DND-41 (cell line): ENCODE data around the gene UBE3B.

Source experiments
- ATAC-seq: fragments of 200-7000 bp; cut with Tn5 transposase; 3 replicates; pipeline ENCODE4 v1.9.1; 2021; ENCODE audit warnings: low read depth; ENCODE audit not compliant: insufficient read depth
- DNase-seq: peaks from one replicate; pipeline ENCODE4 v3.0.0-alpha.2; 2020
- H2AFZ ChIP-seq: 2 replicates; pipeline ENCODE4 v1.6.0; 2012; ENCODE audit warnings: low read depth, low read length
- H3K27ac ChIP-seq: 2 replicates; pipeline ENCODE4 v1.5.1; 2012; ENCODE audit warnings: low read length, inconsistent platforms
- H3K27me3 ChIP-seq: fragments of 200-600 bp; sonication (generic); 2 replicates; pipeline ENCODE4 v1.6.0; 2012; ENCODE audit warnings: low read length, mild to moderate bottlenecking, inconsistent platforms; ENCODE audit not compliant: insufficient read depth, poor library complexity
- H3K36me3 ChIP-seq: 2 replicates; pipeline ENCODE4 v1.5.1; 2012; ENCODE audit warnings: low read length, inconsistent platforms; ENCODE audit not compliant: insufficient read depth
- H3K4me1 ChIP-seq: 2 replicates; pipeline ENCODE4 v1.5.1; 2012; ENCODE audit warnings: mild to moderate bottlenecking, low read length; ENCODE audit not compliant: insufficient read depth
- H3K4me2 ChIP-seq: 2 replicates; pipeline ENCODE4 v1.6.0; 2012; ENCODE audit warnings: mild to moderate bottlenecking, moderate library complexity, low read length, inconsistent platforms; ENCODE audit not compliant: insufficient read depth
- H3K4me3 ChIP-seq, 2 experiments: fragments of 200-600 bp in 1 of 2; shearing (Covaris generic) in 1 of 2; 2 replicates each; pipeline ENCODE4 v1.5.1; 2012 to 2016; ENCODE audit warnings: inconsistent platforms in 2 of 2, low read length in 2 of 2, mild to moderate bottlenecking in 2 of 2, low read depth in 1 of 2, moderate library complexity in 1 of 2
- H3K79me2 ChIP-seq: 2 replicates; pipeline ENCODE4 v1.6.0; 2012; ENCODE audit warnings: low read length, inconsistent platforms; ENCODE audit not compliant: insufficient read depth
- H3K9ac ChIP-seq: 2 replicates; pipeline ENCODE4 v1.6.0; 2012; ENCODE audit warnings: low read depth, mild to moderate bottlenecking, inconsistent platforms, low read length, moderate library complexity
- H3K9me3 ChIP-seq: 2 replicates; pipeline ENCODE4 v1.5.1; 2012; ENCODE audit warnings: low read length, moderate library complexity, mild to moderate bottlenecking, inconsistent platforms; ENCODE audit not compliant: insufficient read depth, severe bottlenecking
- H4K20me1 ChIP-seq: 2 replicates; pipeline ENCODE4 v1.6.0; 2012; ENCODE audit warnings: low read length; ENCODE audit not compliant: insufficient read depth
- EZH2 ChIP-seq: IDR thresholded peaks from 3 replicates; pipeline ENCODE4 v1.6.1; 2012; ENCODE audit warnings: borderline replicate concordance, low read depth, mild to moderate bottlenecking, moderate library complexity, low read length, inconsistent platforms; ENCODE audit not compliant: severe bottlenecking
- TF ChIP-seq, protein P1 (sequence below): IDR thresholded peaks from 2 replicates; pipeline ENCODE4 v1.5.1; 2012; ENCODE audit warnings: borderline replicate concordance, low read length, moderate library complexity, mild to moderate bottlenecking; ENCODE audit not compliant: poor library complexity, severe bottlenecking; ENCODE audit errors: extremely low read depth

UBE3B gene

DNA sequence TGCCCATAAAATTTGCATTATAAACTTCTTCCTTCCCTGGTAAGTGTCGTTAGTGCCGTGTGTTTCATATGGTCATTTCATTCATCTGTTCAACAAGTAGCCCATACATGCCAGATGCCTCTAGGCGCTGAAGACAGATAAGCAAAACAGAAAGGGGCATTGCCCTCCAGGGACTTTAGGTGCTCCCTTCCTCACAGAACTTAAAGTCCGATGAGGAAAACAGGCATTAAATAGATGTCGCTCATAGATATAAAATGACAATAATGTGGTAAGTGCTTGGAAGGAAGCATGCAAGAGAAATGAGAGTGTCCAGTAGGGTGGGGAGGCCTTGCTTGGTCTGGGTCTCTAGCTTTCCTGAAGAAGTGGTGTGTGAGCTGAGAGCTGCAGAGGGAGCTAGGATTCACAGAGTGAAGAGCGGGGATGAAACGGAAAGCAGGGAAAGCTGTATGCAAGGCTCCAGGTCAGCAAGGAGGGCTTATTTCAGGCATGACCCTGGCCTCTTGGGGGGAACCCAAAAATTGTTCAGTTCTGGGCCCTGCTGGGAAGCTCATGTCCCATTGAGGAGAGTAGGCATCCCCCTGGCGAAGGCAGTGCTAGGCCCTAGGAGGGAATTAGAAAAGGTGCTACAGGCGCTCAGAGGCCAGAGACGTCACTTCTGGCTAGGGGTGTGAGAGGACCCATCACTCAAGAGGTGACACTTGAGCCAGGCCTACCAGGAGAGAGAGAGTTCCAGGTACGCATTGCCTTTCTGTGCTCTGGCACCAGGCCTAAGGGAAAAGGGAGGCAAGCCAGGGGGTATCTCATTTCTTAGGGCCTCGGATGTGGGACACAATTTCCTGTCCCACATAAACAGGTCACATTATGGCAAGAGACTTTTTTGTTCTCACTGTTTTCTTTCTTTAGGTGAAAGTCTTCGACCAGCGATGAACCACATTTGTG lies 11.9 kb downstream of the UBE3B start:
- H3K4me3 ChIP-seq = no peak overlapping the region
- H3K79me2 ChIP-seq = no peaks in the 10 kb centered on the region
- no peak overlapping the region for H3K4me2 ChIP-seq
- H3K9me3 ChIP-seq = no peaks in the 10 kb centered on the region
- no peaks in the 10 kb centered on the region for H3K4me1 ChIP-seq
- H3K36me3 ChIP-seq = peaks cover 82% of the 10 kb centered on the region
- ATAC-seq (no peak), DNase-seq (no peak)
- H2AFZ ChIP-seq = no peak overlapping the region
- H4K20me1 ChIP-seq = no peaks in the 10 kb centered on the region
- TF ChIP-seq EZH2 = no peak
- TF ChIP-seq, protein P1, sequence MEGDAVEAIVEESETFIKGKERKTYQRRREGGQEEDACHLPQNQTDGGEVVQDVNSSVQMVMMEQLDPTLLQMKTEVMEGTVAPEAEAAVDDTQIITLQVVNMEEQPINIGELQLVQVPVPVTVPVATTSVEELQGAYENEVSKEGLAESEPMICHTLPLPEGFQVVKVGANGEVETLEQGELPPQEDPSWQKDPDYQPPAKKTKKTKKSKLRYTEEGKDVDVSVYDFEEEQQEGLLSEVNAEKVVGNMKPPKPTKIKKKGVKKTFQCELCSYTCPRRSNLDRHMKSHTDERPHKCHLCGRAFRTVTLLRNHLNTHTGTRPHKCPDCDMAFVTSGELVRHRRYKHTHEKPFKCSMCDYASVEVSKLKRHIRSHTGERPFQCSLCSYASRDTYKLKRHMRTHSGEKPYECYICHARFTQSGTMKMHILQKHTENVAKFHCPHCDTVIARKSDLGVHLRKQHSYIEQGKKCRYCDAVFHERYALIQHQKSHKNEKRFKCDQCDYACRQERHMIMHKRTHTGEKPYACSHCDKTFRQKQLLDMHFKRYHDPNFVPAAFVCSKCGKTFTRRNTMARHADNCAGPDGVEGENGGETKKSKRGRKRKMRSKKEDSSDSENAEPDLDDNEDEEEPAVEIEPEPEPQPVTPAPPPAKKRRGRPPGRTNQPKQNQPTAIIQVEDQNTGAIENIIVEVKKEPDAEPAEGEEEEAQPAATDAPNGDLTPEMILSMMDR = no peak
- H3K27me3 ChIP-seq = no peaks in the 10 kb centered on the region
- no peak overlapping the region for H3K27ac ChIP-seq
- H3K9ac ChIP-seq = no peak overlapping the region

DNA sequence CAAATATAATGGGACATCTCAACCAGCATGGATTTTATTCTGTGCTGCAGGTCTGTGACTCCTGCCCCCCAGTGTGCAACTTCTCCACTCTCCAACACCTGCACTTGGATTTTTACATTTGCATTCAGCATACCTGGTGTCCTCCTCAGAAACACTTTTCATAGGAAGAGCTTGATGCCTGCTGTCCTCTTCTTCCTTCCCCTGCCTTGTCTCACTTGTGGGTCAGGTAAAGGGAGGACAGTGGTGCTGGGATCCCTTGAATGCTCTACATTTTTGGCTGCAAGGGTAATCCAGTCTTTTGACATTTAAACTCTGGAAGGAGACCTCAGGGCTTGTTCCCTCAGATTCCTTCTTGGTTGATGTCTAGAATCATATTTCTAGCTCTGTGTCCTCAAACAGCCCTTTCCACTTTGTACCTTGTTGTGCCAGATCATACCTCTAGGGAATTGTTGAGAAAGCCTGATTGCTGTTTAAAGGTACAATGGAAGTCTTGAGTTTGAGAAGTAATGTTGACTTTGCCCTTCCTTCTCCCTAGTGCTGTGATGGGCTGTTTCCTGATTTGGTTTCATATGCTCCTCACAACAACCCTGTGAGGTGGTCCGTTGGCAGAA lies 12.6 kb downstream of the UBE3B start:
- H3K27me3 ChIP-seq = no peaks in the 10 kb centered on the region
- no peaks in the 10 kb centered on the region for H3K4me1 ChIP-seq
- H3K4me3 ChIP-seq = no peak overlapping the region
- no peak overlapping the region for H3K4me2 ChIP-seq
- H3K9me3 ChIP-seq = no peaks in the 10 kb centered on the region
- ATAC-seq (no peak), DNase-seq (no peak)
- no peaks in the 10 kb centered on the region for H4K20me1 ChIP-seq
- TF ChIP-seq EZH2 = no peak
- TF ChIP-seq, protein P1 = no peak
- peaks cover 77% of the 10 kb centered on the region for H3K36me3 ChIP-seq
- H2AFZ ChIP-seq = no peak overlapping the region
- no peak overlapping the region for H3K27ac ChIP-seq
- H3K79me2 ChIP-seq = no peaks in the 10 kb centered on the region
- H3K9ac ChIP-seq = no peak overlapping the region

DNA sequence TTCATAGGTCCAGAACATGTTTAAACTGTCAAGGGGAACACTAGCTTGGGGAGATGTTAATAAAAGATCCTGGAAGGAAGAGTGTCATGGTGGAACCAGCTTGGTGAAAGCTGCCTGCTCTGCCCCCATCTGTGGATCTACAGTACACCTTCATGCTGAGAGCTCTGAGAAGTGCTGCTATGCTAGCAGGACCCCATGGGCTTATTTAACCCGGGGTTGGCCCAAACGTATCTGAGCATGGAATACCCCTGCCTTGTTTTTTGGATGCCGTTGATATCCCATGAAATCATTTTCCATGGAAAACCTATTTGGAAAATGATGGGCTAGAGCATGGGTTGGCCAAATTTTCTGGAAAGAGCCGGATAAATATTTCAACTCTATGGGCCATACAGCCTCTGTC lies 14.2 kb downstream of the UBE3B start:
- Histone ChIP-seq H3K27me3 (no peaks in the 10 kb centered on the region), H3K9ac (no peak overlapping the region), H3K4me2 (no peak overlapping the region), H3K4me3 (no peak overlapping the region), H4K20me1 (no peaks in the 10 kb centered on the region), H3K4me1 (no peaks in the 10 kb centered on the region), H3K79me2 (no peaks in the 10 kb centered on the region), H3K27ac (no peak overlapping the region), H2AFZ (no peak overlapping the region), H3K9me3 (no peaks in the 10 kb centered on the region), H3K36me3 (peaks cover 65% of the 10 kb centered on the region)
- TF ChIP-seq, protein P1 = no peak
- TF ChIP-seq EZH2 = no peak
- ATAC-seq (no peak), DNase-seq (no peak)
